HG03520 (cell line): ENCODE data around the gene CDKL1.
"Not testable (repeated sequence)": the region's sequence is repeated elsewhere in the genome, so short reads cannot be mapped to it uniquely, and the experiment has no call there.

Source experiments
- ATAC-seq: cut with Tn5 transposase; IDR thresholded peaks from one replicate; pipeline ENCODE4 v1.9.1; 2021; ENCODE audit warnings: mild to moderate bottlenecking, moderate library complexity; ENCODE audit not compliant: unreplicated experiment

Gene CDKL1

DNA sequence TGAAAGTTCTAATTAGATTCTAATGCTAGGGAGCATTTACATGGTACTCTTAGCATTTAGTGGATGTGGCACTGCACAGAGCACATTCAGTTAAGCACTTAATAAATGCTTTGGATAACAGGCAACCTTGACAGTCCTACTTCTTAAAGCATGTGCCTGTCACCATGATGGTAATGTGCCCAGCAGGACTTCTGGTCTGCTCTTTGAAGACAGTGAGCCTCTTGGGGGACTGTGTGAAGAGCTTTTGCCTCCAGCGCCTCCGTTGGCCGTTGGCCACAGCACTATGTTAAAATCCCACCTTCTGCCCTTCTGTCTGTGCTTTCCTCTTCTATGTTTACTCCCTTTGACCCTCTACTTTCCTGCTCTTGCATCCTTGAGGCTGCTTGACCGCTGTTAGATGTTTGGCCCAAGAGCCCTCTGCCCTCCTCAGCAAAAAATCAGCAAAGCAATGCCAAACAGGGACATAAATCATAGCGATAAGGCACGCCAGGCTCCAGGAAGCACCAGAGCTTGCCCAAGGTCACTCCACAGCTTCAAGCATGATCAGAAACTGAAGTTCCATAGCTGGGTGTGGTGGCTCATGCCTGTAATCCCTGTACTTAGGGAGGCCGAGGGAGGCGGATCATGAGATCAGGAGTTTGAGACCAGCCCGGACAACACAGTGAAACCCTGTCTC is 8.3 kb downstream of the CDKL1 start:
- ATAC-seq: no peak

GRCh38 chr14:50387548-50387947 is 9.1 kb downstream of the CDKL1 start:
- no peak for ATAC-seq

- ATAC-seq: no peak
These were observed 13.0 kb downstream of the CDKL1 start for GRCh38 chr14:50383618-50384225.

GRCh38 chr14:50381823-50382287 is 14.8 kb downstream of the CDKL1 start:
- no peak for ATAC-seq

- ATAC-seq: no peak
These were observed 15.7 kb downstream of the CDKL1 start for GRCh38 chr14:50381008-50381407.

DNA sequence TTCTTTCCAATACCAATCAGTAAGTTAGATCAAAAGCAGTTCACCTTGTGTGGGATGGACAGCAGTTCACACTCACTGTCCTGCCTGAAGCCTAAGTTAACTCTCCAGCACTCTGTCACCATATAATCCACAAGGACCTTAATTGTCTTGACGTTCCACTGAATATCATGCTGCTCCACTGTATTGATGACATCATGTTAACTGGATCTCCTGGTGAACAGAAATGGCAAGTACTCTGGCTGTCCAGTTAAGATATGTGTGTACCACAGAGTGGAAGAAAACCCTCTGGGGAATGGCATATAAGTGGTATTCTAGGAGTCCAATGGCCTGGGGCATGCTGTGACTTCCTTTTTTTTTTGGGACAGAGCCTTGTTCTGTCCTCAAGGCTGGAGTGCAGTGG is 16.2 kb downstream of the CDKL1 start:
- ATAC-seq: no peak

DNA sequence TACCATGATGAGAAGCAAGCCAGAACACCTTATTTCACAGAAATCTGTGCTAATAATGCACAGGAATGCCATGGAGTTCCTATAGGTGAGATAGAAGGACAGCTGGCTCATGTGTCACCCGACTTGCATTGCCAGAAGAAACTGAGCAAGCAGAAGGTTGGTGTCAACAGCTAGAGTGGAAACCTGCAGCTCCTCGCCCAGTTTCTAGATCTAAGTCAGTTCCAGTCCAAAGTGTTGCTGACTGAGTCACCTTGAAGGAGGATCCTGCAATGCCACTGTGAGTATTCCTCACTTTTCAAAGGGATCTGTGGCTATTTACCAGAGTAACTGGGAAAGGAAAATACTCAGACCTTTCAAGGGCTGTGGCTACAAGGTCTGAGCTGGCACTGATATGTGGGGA is 17.1 kb downstream of the CDKL1 start:
- no peak for ATAC-seq

DNA sequence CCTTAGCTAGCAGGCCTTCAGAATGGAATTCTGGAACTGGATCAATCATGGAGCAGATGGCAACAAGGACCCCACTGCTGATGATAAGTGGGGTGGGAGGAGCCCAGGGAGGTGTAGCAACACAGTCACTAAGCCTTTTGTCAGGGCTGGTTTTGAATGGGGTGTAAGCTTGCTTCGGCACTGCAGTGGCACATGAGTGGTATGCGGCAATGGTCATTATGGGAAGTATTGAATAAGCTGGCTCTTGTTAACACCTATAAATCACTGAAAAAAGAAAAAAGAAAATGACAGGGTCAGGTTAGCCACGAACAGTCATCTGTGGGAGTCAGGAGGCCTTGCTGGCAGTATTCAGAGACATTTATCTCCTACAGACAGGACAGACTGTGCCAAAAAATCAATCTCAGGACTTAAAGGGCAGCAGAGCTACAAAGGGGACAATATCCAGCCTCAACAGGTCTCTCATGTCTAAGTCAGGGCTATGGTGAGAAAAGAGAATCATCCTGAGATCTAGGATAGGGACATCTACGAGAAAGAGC is 19.1 kb downstream of the CDKL1 start:
- ATAC-seq: no peak

DNA sequence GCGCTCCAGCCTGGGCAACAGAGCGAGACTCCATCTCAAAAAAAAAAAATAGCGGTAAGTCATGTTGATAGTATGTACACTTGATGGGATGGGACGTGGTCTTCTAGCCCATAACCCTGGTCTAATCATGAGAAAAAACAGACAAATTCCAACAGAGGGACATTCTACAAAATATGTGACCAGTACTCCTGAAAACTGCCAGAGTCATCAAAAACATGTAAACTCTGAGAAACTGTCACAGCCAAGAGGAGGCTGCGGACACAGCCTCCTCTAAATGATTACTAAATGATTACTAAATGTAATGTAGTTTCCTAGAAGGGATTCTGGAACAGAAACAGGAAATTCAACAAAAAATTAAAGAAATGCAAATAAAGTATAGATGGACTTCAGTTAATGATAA is 20.9 kb downstream of the CDKL1 start:
- no peak for ATAC-seq

DNA sequence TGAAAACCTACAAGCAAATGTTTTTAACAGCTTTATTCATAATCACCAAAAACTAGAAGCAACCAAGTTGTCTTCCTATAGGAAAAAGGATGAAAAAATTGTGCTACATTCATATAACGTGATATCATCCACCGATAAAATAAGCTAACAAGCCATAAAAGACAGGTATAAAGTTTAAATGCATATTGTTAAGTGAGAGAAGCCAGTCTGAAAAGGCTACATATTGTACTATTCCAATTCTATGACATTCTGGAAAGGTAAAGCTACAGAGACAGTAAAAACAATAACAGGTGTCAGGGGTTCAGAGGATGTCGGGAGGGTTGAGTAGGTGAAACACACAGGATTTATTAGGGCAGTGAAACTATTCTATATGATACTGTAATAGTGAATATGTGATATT is 22.7 kb downstream of the CDKL1 start:
- ATAC-seq: no peak

GRCh38 chr14:50371546-50371945 is 25.1 kb downstream of the CDKL1 start:
- ATAC-seq: no peak

DNA sequence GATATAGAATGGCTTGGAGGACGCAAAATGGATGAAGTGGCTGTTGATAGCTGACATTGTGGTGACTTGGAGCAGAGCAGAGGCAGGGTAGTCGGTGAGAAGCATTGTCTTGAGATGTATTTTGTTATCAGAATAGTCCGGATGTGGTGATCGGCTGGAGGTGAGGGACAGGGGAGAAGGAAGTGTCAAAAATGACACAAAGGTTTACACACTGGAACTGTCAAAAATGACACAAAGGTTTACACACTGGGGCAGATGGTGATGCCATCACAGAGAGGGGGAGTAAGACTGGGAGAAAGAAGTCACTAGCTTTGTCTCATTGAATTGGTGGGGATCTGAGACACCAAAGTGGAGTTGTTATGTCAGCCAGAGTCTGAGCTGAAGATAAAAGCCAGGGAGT is 30.1 kb downstream of the CDKL1 start:
- ATAC-seq: no peak

- ATAC-seq: no peak
These were observed 30.6 kb downstream of the CDKL1 start for GRCh38 chr14:50366115-50366514.

GRCh38 chr14:50365572-50365971 is 31.1 kb downstream of the CDKL1 start:
- not testable (repeated sequence) for ATAC-seq

GRCh38 chr14:50364792-50365191 is 31.9 kb downstream of the CDKL1 start:
- no peak for ATAC-seq

GRCh38 chr14:50363714-50364111 is 33.0 kb downstream of the CDKL1 start:
- peak; percentile 95 for ATAC-seq

DNA sequence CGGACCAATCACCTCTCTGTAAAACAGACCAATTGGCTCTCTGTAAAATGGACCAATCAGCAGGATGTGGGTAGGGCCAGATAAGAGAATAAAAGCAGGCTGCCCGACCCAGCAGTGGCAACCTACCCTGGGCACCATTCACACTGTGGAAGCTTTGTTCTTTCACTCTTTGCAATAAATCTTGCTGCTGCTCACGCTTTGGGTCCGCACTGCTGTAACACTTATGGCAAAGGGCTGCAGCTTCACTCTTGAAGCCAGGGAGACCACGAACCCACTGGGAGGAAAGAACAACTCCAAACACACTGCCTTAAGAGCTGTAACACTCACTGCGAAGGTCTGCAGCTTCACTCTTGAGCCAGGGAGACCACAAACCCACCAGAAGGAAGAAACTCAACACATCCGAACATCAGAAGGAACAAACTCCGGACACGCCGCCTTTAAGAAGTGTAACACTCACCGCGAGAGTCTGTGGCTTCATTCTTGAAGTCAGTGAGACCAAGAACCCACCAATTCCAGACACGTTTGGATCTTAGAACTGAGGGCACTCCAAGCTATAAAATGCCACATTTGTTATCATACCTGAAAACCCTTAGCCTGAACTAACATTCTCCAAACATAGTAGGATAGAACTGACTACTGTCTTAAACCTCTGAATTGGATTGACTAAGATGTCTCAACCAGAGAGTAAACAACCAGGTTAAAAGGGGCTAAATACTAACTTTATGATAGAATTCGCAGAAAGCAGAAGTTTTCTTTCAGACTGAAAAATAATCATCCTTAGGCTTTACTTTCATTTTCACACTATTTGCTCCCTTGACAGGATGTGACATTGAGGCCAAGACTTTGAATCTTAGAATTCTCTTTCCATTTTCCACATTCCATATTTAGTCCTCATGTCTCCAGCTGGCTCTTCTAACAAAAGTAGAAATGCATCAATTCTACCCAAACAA is 33.6 kb downstream of the CDKL1 start:
- peak; percentile 12 for ATAC-seq

- ATAC-seq: not testable (repeated sequence)
These were observed 34.9 kb downstream of the CDKL1 start for GRCh38 chr14:50361473-50362403.

- no peak for ATAC-seq
These were observed 35.8 kb downstream of the CDKL1 start for GRCh38 chr14:50360851-50361250.

DNA sequence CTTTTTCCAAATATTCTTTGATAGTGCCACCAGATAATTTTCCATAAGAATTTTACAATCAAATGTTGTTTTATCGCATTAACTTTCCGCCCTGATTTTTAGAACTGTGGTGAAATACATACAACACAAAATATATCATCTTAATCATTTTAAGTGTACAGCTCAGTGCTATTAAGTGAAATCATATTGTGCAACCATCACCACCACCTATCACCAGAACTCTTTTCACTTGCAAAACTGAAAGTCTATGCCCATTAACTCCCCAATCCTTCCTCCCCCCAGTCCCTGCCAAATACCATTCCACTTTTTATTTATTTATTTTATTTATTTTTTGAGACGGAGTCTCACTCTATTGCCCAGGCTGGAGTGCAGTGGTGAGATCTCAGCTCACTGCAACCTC is 36.6 kb downstream of the CDKL1 start:
- no peak for ATAC-seq
